HEK293T (cell line): Measurements from ENCODE around the gene SNX19.

ENCODE experiments used
- CTCF ChIA-PET: fragments of 350-600 bp; formaldehyde crosslinking; extraction: SDS; loops from one replicate; lab custom pipeline; 2021; ENCODE audit warnings: antibody characterized with exemption, inconsistent platforms; lab: Yijun Ruan, JAX
- POLR2A ChIA-PET: fragments of 350-600 bp; formaldehyde crosslinking; extraction: SDS; loops from one replicate; lab custom pipeline; 2020; ENCODE audit warnings: antibody characterized with exemption, inconsistent platforms; lab: Yijun Ruan, JAX
- DNase-seq: peaks from one replicate; pipeline ENCODE4 v3.0.0; 2012; ENCODE audit warnings: mixed read lengths; ENCODE audit errors: extremely low spot score
- ARNT ChIP-seq: fragments of 450-650 bp; IDR thresholded peaks from 2 replicates; pipeline ENCODE4 v1.6.1; 2017; ENCODE audit warnings: mild to moderate bottlenecking
- BHLHE40 ChIP-seq: fragments of 450-650 bp; IDR thresholded peaks from 2 replicates; pipeline ENCODE4 v1.6.1; 2016; ENCODE audit warnings: mild to moderate bottlenecking, moderate library complexity, borderline replicate concordance
- CTBP1 ChIP-seq: fragments of 450-650 bp; IDR thresholded peaks from 2 replicates; pipeline ENCODE4 v1.6.1; 2016; ENCODE audit warnings: borderline replicate concordance
- ELF4 ChIP-seq: fragments of 450-650 bp; IDR thresholded peaks from 2 replicates; pipeline ENCODE4 v1.6.1; 2017; ENCODE audit warnings: antibody characterized with exemption
- FOXA1 ChIP-seq: fragments of 450-650 bp; IDR thresholded peaks from 2 replicates; pipeline ENCODE4 v1.6.1; 2016; ENCODE audit warnings: mild to moderate bottlenecking
- FOXK2 ChIP-seq: fragments of 450-650 bp; IDR thresholded peaks from 2 replicates; pipeline ENCODE4 v1.6.1; 2016; ENCODE audit warnings: mild to moderate bottlenecking
- FOXM1 ChIP-seq: fragments of 450-650 bp; IDR thresholded peaks from 2 replicates; pipeline ENCODE4 v1.6.1; 2017; ENCODE audit warnings: mild to moderate bottlenecking, borderline replicate concordance
- HDGF ChIP-seq: fragments of 450-650 bp; IDR thresholded peaks from 2 replicates; pipeline ENCODE4 v1.6.1; 2017; ENCODE audit warnings: antibody characterized with exemption, borderline replicate concordance
- L3MBTL2 ChIP-seq: fragments of 450-650 bp; conservative IDR thresholded peaks from 2 replicates; pipeline ENCODE4 v1.6.1; 2016; ENCODE audit warnings: mild to moderate bottlenecking
- LEF1 ChIP-seq: fragments of 450-650 bp; IDR thresholded peaks from 2 replicates; pipeline ENCODE4 v1.6.1; 2017; ENCODE audit warnings: mild to moderate bottlenecking, borderline replicate concordance
- NFRKB ChIP-seq: fragments of 450-650 bp; IDR thresholded peaks from 2 replicates; pipeline ENCODE4 v1.6.1; 2016; ENCODE audit warnings: mild to moderate bottlenecking, moderate library complexity
- PKNOX1 ChIP-seq: fragments of 450-650 bp; IDR thresholded peaks from 2 replicates; pipeline ENCODE4 v1.6.1; 2016
- SP1 ChIP-seq: fragments of 450-650 bp; IDR thresholded peaks from 2 replicates; pipeline ENCODE4 v1.6.1; 2017
- SUZ12 ChIP-seq: fragments of 450-650 bp; IDR thresholded peaks from 2 replicates; pipeline ENCODE4 v1.6.1; 2016; ENCODE audit warnings: mild to moderate bottlenecking
- TARDBP ChIP-seq: fragments of 450-650 bp; IDR thresholded peaks from 2 replicates; pipeline ENCODE4 v1.6.1; 2016
- ZNF384 ChIP-seq: fragments of 450-650 bp; IDR thresholded peaks from 2 replicates; pipeline ENCODE4 v1.6.1; 2016

The SNX19 gene

GRCh38 chr11:130829920-130830511, 86.3 kb downstream of the SNX19 start:
- TF ChIP-seq LEF1 = no peak
- TF ChIP-seq BHLHE40 = no peak
- no peak for TF ChIP-seq L3MBTL2
- no peak for TF ChIP-seq CTBP1
- no peak for TF ChIP-seq FOXA1
- TF ChIP-seq FOXM1 = no peak
- TF ChIP-seq PKNOX1 = no peak
- TF ChIP-seq HDGF = no peak
- no peak for TF ChIP-seq SP1
- no peak for TF ChIP-seq SUZ12
- no peak for TF ChIP-seq FOXK2
- TF ChIP-seq NFRKB = no peak
- no peak for TF ChIP-seq TARDBP
- DNase-seq = no peak
- POLR2A ChIA-PET = interaction anchor here (1.4 kb wide), 1 partner anchor 11 kb away, joined by 3 read pairs; no protein-coding TSS in a partner anchor
- CTCF ChIA-PET = interaction anchor here (0.8 kb wide), 1 partner anchor 32 kb away, joined by 3 read pairs; no protein-coding TSS in a partner anchor

GRCh38 chr11:130828741-130829140, 87.5 kb downstream of the SNX19 start:
- TF ChIP-seq FOXK2 (no peak), ZNF384 (no peak), NFRKB (no peak), CTBP1 (no peak)
- CTCF ChIA-PET = interaction anchor here (0.6 to 1.1 kb wide), 2 partner anchors 378 to 394 kb away, joined by 3 to 4 read pairs; no protein-coding TSS in a partner anchor
- no peak for DNase-seq
- POLR2A ChIA-PET = interaction anchor here (1.2 kb wide), 1 partner anchor 380 kb away, joined by 3 read pairs; the partner anchor contains the start of gene ADAMTS15

- CTCF ChIA-PET = interaction anchor here (0.9 to 1.8 kb wide), 2 partner anchors 393 to 397 kb away, joined by 3 to 14 read pairs; no protein-coding TSS in a partner anchor
- POLR2A ChIA-PET = interaction anchor here (1.2 kb wide), 1 partner anchor 379 kb away, joined by 3 read pairs; the partner anchor contains the start of gene ADAMTS15
- no peak for TF ChIP-seq SUZ12
- no peak for TF ChIP-seq PKNOX1
- TF ChIP-seq L3MBTL2 = no peak
- peak; percentile 52 for DNase-seq
Observed at GRCh38 chr11:130827451-130828377, 88.6 kb downstream of the SNX19 start.

- TF ChIP-seq SP1 (no peak), FOXA1 (no peak), BHLHE40 (no peak), ELF4 (no peak), TARDBP (no peak), SUZ12 (no peak), FOXK2 (no peak), ZNF384 (no peak), PKNOX1 (no peak), LEF1 (no peak)
Observed at GRCh38 chr11:130826572-130826971, 89.7 kb downstream of the SNX19 start.

GRCh38 chr11:130825983-130826382, 90.3 kb downstream of the SNX19 start:
- no peak for DNase-seq
- POLR2A ChIA-PET = no interaction called here
- CTCF ChIA-PET = interaction anchor here (0.8 kb wide), 1 partner anchor 377 kb away, joined by 3 read pairs; the partner anchor contains the start of gene ADAMTS15
- TF ChIP-seq CTBP1 (no peak), PKNOX1 (no peak), ARNT (no peak), FOXK2 (no peak), ELF4 (no peak), TARDBP (no peak), FOXA1 (no peak)

More at GRCh38 chr11:130826572-130826971, 89.7 kb downstream of the SNX19 start:
- POLR2A ChIA-PET = no interaction called here
- CTCF ChIA-PET = interaction anchor here (0.8 to 1.8 kb wide), 3 partner anchors 378 to 396 kb away, joined by 3 to 14 read pairs (median 3); partner anchors contain the start of gene ADAMTS15
- DNase-seq = no peak

GRCh38 chr11:130825561-130825960, 90.7 kb downstream of the SNX19 start:
- TF ChIP-seq FOXA1 = no peak
- POLR2A ChIA-PET = no interaction called here
- CTCF ChIA-PET = interaction anchor here (0.8 kb wide), 1 partner anchor 377 kb away, joined by 3 read pairs; the partner anchor contains the start of gene ADAMTS15
- DNase-seq = no peak
